Measurements from ENCODE around the gene MOCS3.
"Not testable (repeated sequence)": the region's sequence is repeated elsewhere in the genome, so short reads cannot be mapped to it uniquely, and the experiment has no call there.

The MOCS3 gene

DNA sequence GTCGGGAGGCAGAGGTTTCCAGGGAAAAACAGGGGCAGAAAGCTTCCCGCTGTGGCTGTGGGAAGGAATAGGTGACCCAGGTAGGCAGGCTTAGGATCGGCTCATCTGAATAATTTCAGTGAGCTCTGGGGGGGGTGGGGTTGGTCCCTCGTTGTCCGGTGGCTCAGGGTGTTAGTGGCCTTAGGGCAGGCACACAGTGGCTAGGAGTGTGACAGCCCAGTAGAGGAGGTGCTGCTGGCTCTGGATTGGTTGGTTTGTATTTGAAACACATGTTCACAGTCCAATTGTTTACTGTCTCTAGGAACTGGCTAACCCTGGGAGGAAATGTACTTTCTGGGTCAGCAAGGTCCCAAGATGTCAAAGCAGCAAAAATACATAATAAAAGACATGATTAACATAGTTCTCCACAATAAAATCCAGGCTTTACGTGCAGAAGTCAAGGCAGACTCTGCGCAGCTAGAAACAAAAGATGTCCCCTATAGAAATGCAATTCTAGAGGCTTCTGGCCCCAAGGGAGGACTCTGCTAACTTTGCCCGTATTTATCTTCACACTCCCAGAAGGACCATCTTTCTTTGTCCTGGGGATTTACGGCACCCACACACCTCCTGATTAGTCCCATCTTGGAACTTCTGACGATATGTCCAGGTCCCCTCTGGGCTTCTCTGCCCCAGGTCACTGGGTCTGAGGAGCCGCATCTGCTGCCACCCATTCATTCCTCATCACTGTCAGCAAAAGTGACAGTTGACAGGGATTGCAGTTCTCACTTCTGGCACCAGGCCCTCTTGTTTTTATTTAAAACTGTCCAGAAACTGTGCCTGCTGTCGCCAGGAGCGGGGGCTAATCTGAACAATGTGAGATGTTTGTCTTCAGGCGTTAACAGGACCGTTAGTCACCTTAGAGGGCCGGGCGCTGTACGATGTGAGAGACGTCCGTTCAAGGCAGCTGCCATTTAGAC, 18.7 kb downstream of the MOCS3 start:
- in situ Hi-C loops (cut with HindIII; ENCODE audit: low pct_ligation_motif_present, low pct_unique_long_range_greater_than_20kb, low sequenced_read_pairs) = no loop called here
- DNase-seq = no peak

DNA sequence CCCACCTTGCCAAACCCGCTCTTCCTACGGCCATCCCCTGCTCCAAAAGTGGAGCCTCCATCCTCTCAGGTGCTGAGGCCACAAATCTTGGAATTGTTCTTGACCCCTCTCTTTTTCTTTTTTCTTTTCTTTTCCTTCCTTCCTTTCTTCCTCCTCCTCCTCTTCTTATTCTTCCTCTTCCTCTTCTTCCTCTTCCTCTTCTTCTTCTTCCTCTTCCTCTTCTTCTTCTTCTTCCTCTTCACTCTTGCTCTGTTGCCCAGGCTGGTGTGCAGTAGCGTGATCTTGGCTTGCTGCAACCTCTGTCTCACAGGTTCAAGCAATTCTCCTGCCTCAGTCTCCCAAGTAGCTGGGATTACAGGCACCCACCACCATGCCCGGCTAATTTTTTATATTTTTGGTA, 19.9 kb downstream of the MOCS3 start:
- in situ Hi-C loops (cut with HindIII; ENCODE audit: low pct_ligation_motif_present, low pct_unique_long_range_greater_than_20kb, low sequenced_read_pairs); DNase-seq: not testable (repeated sequence)

DNA sequence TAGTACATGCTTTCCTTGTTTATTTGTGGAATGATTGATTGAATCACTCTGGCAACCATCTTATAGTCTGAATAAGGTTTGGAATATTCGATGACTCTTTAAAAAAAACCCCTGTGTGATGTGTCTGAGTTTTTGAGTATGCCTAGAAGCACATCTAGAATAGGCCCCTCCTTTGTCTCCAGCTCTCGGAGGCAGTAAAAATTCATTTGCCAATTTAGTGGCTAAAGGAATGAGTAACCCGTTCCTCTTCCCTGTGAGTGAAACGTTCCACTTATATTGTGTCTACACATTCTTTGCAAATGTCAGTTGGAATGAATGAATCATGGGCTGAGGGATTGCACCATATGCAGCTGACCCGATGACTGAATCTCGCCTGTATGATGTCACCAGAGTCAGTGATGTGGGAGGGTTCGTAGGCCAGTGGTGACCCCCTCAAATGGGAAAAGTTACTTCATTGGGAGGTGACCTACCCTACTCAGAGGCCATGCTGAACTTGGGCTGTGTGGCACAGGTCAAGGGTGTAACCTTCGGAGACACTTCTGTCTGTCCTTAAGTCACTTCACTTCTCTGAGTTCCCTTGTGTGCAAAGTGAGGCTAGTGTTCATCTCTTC, 21.6 kb downstream of the MOCS3 start:
- in situ Hi-C loops (cut with HindIII; ENCODE audit: low pct_ligation_motif_present, low pct_unique_long_range_greater_than_20kb, low sequenced_read_pairs) = no loop called here
- peak; percentile 95 for DNase-seq

DNA sequence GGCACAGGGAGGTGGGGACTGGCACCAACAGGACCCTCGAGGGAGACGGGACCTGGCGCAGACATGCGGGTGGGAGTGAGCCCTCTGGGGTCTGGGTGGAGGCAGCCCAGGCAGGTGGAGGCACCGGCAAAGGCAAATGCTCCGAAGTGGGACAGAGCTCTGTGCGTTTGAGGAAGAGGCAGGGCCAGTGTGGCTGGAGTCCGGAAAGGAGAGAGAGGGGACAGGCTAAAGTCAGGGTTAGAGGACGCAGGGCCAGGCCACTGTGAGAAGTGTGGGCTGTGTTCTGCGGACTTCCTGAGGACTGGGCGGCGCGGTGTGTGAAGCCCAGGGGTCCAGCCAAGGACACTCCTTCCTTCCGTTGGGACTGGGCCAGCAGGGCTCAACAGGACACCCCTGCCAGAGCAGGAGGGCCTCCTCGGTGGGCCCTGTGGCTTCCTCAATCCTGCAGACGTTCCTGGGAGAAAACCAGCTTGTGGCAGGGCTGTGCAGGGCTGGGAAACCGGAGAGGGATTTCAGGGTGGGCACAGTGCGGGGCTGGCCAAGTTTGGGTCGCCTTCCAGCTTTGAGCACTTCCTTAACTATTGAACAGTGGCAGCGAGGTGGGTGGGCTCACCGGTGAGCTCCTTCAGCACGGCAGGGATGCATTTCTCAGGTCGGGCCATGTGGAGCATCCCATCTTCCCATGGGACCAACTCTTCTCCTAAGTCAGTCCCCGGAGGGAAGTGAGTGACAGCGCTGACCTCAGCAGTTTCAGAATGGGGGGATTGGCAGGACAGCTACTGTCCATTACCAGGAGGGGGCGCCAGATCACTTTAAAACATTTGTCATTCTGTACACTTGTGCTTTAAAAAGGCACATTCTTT, 22.5 kb downstream of the MOCS3 start:
- DNase-seq = peak; percentile 66
- in situ Hi-C loops (cut with HindIII; ENCODE audit: low pct_ligation_motif_present, low pct_unique_long_range_greater_than_20kb, low sequenced_read_pairs) = no loop called here

DNA sequence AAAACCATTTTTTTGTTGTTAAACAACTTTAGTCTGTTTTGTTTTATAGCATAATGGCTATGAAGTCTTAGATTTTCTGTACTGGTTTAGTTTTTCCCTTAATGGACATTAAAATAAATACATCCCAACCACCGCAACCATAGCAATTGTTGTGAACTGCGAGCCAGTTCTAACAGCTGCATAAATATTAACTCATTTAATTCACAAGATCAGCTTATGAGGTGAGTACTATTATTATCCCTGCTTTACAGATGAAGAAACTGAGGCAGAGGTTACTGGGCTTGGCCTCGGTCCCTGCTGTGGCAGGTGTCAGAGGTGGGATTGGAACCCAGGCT, 23.1 kb downstream of the MOCS3 start:
- in situ Hi-C loops (cut with HindIII; ENCODE audit: low pct_ligation_motif_present, low pct_unique_long_range_greater_than_20kb, low sequenced_read_pairs) = no loop called here
- no peak for DNase-seq

DNA sequence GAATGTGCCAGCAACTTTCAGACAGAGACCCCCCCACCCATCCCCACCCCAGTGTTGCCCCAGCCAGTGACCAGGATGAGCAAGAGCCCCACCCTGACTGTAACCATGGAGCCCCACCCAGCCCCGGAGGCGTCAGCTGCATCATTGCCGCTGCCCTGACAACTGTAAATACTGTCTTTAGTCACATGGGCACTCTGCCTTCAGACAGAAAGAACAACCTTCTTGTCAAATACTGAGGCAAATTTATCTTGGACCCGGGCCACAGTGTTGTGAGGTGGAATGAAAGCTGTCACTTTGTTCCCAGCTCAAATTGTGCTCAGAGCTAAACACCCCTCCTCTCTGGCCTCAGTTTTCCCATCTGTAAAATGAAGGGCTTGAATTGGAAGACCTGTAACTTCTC, 23.7 kb downstream of the MOCS3 start:
- no peak for DNase-seq
- in situ Hi-C loops (cut with HindIII; ENCODE audit: low pct_ligation_motif_present, low pct_unique_long_range_greater_than_20kb, low sequenced_read_pairs) = no loop called here

DNA sequence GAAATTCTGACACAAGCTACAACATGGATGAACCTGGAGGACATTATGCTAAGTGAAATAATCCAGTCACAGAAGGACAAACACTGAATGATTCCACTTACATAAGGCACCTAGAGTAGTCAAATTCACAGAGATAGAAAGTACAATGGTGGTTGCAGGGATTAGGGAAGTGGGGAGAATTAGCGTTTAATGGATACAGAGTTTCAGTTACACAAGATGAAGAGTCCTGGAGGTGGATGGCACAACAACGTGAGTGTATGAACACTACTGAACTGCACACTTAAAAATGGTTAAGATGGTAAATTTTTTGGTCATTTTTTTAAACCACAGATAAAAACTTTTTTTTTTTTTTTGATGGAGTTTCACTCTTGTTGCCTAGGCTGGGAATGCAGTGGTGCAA, 24.7 kb downstream of the MOCS3 start:
- in situ Hi-C loops (cut with HindIII; ENCODE audit: low pct_ligation_motif_present, low pct_unique_long_range_greater_than_20kb, low sequenced_read_pairs) = no loop called here
- no peak for DNase-seq

DNA sequence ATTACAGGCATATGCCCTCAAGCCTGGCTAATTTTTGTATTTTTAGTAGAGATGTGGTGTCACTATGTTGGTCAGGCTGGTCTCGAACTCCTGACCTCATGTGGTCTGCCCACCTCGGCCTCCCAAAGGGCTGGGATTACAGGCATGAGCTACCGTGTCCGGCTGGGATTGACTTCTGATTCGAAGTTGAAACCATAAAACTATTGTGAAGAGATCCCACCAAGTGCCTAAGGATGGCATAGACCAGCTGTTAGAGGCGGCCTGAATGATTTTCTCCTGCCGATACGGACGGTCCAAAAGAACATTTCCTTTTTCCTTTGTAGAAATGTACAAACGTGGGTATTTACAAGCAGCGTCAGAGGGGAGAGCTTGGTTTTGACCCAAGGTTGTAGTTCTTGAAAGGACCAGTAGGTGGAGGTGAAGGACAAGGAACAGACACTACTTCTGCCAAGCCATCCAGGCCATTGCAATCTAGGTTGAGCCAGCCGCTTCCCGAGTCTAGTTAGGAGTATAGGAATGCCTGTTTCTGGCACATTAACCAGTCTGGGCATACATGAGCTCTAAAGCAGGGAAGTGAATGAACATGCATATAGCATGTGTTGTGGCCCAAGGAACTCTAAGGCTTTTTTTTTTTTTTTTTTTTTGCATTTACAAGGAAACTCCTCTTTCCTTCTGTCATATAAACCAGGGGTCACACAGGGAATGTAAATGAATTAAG, 29.0 kb downstream of the MOCS3 start:
- DNase-seq = peak; percentile 80
- in situ Hi-C loops (cut with HindIII; ENCODE audit: low pct_ligation_motif_present, low pct_unique_long_range_greater_than_20kb, low sequenced_read_pairs) = no loop called here

DNA sequence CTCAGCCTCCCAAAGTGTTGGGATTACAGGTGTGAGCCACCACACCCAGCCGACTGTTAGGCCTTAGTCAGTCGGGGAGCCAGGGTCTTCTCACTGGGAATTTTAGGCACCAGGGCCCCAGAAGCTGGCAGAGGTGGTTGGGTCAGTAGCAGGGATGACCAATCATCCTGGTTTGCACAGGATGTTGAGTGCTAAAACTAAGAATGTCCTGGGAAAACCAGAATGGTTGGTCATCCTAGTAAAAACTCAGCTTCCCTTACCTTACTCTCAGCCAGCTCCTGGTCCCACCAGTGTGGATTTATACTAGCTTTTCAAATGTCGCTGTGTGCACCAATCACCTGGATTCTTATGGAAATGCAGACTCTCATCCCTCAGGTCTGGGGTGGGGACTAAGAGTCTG, 32.5 kb downstream of the MOCS3 start:
- no peak for DNase-seq
- in situ Hi-C loops (cut with HindIII; ENCODE audit: low pct_ligation_motif_present, low pct_unique_long_range_greater_than_20kb, low sequenced_read_pairs) = no loop called here

DNA sequence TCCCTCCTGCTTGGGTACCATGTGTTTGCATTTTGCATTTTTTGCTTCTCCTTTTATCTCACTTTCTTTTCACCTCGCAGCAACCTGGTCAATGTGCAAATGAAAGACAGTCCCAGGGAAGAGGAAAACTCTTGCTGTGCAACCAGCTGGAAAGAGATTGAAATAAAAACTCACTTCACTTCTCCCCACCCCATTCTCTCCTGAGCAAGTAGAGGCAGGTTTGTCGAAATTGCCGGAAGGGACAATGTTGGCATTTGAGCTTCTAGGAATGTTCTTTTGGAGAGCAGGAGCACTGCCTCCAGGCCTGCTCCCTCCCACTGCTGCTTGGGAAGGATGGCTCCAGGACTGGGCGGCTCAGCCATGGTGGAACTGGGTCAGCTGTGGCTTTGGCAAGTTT, 33.7 kb downstream of the MOCS3 start:
- in situ Hi-C loops (cut with HindIII; ENCODE audit: low pct_ligation_motif_present, low pct_unique_long_range_greater_than_20kb, low sequenced_read_pairs) = no loop called here
- DNase-seq = no peak

DNA sequence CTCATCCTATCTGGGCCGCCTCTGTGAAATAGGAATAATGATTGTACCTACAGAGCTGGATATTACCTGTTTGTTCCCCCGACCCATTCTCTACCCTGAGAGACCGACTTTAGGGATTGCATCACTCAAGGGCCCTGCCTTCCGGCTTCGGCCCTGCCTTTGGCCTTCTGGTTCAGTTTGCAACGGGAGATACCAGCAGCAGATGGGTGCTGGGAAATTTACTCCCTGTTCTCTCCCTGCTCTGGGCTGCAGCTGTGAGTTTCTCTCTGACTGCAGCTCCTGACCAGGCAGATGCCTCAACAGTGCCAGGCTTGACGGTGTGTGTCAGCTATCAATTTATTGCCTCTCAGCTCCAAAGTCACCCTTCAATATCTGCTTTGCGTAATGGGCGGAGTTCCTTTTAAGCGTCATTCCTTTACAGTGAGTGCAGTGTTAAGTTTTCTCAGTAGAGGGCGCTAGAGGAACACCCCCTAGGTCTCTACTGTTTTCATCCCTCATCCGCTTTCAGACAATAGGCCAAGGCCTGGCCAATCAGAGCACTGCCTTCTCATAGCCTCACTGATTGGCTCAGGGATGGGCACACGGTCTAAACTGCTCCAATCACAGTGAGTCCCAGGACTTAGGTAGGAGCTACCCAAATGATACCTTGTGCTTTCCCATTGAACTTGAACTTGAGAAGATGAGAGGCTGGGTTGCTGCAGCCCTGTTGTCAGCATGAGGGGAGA, 34.3 kb downstream of the MOCS3 start:
- DNase-seq = peak; percentile 63
- in situ Hi-C loops (cut with HindIII; ENCODE audit: low pct_ligation_motif_present, low pct_unique_long_range_greater_than_20kb, low sequenced_read_pairs) = no loop called here

DNA sequence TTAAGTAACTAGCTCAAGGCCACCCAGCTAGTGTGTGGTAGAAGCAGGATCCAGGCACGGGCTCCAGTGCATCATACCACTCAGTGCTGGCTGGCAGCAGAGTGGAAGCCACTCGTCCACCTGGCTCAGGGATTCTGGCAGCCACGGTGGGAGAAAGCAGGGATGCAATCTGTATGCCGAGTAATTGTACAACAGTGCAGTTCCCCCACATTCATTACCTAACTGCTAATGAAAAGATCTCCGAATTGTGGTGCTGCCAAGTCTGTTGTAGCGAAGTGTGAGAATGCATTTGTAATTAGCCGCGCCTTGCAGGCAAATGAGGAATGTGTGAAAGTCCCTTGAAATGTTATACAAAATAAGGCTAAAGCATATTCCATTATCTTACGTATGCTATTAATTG, 35.3 kb downstream of the MOCS3 start:
- no peak for DNase-seq
- in situ Hi-C loops (cut with HindIII; ENCODE audit: low pct_ligation_motif_present, low pct_unique_long_range_greater_than_20kb, low sequenced_read_pairs) = no loop called here

DNA sequence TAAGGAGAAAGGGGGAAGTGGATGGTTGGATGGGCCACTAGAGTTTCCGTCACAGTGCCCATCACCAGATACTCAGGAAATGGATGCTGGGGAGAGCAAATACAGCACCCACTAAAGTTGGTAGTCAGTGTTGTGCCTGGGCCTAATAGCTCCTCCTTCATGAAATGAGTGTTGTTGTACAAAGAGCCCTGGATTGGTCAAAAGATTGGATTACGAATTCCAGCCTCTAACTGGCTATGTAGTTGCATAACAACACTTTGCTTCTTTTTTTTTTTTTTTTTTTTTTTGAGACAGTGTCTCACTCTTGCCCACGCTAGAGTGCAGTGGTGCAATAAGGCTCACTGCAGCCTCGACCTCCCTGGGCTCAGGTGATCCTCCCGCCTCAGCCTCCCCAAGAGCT, 36.9 kb downstream of the MOCS3 start:
- DNase-seq = no peak
- in situ Hi-C loops (cut with HindIII; ENCODE audit: low pct_ligation_motif_present, low pct_unique_long_range_greater_than_20kb, low sequenced_read_pairs) = no loop called here

DNA sequence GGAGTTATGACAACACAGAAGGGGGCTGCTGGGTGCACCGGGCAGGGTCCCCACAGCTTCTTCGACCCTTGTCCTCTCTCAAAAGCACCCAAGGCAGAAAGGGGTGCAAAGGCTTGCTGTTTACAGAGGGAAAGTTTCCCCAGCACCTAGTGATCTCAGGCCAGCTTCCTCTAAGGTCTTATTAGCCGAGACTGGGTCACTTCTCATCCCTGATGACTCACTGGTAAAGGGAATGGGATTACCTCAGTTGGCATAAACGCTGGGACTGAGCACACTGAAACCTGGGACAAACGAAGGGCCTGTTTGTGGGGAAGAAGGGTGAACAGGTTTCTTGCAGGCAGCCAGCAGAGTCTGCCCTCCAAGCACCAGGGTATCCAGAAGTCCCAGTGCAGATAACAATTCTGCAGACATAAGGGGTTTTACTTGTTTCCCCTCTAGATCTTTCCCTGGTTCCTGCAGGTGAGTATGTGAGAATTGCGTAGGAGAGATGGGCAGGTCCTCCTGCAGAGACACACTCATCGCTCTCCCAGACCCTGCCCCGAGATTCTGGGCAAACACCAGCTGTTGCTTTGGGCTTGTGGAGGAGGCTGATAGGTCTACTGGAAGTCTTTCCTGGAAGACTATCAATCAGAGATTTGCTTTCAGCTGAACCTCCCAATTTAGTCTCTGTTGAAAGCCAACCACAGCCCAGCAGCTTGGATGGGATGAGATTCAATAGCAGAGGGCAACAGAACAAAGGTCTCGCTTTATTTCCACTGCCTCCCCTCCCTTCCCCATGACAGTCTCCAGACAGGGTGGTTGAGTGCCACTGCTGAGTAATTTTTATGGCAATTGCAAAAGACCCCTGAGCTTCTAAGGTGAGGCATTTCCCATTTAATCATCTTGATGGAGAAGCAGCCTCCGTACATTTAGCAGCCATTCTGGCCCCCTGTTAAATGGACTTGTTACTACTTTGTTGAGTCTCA, 38.6 kb downstream of the MOCS3 start:
- in situ Hi-C loops (cut with HindIII; ENCODE audit: low pct_ligation_motif_present, low pct_unique_long_range_greater_than_20kb, low sequenced_read_pairs) = no loop called here
- peak; percentile 7 for DNase-seq

DNA sequence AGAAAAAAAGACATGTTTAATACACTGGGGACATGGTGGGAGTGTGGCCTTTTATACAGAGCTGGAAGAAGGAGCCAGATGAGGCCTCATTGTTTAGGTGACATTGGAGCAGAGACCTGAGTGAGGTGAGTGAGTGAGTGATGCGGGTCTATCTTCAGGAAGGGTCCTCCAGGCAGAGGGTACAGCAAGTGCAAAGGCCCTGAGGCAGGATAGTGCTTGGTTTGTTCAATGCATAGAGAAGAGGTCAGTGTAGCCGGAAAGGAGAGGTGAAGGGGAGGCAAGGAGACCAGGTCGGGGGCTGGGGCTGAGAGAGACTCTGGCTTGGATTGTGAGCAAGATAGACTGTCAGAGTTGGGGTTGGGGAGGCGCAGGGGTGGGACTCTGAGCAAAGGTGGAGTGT, 40.7 kb downstream of the MOCS3 start:
- DNase-seq = no peak
- in situ Hi-C loops (cut with HindIII; ENCODE audit: low pct_ligation_motif_present, low pct_unique_long_range_greater_than_20kb, low sequenced_read_pairs) = no loop called here

DNA sequence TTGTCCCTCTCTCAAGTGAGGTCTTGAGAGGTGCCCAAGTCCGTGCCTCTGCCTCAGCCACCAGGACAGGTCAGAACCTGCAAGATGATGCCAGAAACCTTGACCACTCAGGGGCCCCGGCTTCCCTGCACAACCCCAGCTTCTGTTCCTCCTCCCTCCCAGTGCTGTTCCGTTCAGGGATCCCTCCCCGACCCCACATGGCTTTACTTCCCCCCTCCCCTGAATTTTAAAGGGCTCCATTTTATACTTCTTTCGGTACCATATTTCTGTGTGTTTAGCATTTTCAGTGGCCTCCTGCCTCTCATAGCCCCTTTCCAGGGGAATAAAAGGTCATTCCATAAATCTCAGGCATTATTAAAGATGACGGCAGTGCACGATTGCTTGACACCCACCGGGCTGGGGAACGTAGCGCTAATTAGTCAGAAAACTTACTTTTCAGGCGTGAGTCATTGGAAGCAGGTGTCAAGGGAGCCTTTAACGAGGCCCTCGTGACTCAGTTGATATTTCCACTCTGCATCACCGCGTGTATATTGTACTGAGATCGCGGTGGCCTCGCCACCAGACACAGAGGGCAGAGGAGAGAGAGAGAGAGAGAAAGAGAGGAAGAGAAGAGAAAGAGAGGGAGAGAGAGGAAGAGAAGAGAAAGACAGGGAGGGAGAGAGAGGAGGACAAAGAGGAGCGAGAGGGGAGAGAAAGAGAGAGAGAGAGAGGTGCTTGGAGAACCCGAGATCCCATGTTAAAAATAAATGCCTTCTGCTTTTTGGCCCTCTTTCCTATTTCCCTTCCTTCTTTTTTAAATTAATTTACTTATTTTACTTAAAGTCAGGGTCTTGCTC, 43.0 kb downstream of the MOCS3 start:
- in situ Hi-C loops (cut with HindIII; ENCODE audit: low pct_ligation_motif_present, low pct_unique_long_range_greater_than_20kb, low sequenced_read_pairs) = no loop called here

More for the DNA sequence above, 43.0 kb downstream of the MOCS3 start:
- DNase-seq = no peak

Data from ACHN (cell line).